Fibroblast of mammary gland (primary cell): ENCODE data around the gene HINT2.

Source experiments
- DNase-seq: peaks from one replicate; pipeline ENCODE4 v3.0.0-alpha.2; 2010; ENCODE audit warnings: low read depth
- H3K4me3 ChIP-seq: 2 replicates; pipeline ENCODE4 v1.5.1; 2011; ENCODE audit warnings: low read depth, mild to moderate bottlenecking, low read length, moderate library complexity; ENCODE audit not compliant: control insufficient read depth
- TF ChIP-seq, protein P1 (sequence below): conservative IDR thresholded peaks from 2 replicates; pipeline ENCODE4 v1.5.1; 2011; ENCODE audit warnings: low read depth, low read length, inconsistent platforms; ENCODE audit not compliant: control insufficient read depth, insufficient read depth

HINT2 gene

DNA sequence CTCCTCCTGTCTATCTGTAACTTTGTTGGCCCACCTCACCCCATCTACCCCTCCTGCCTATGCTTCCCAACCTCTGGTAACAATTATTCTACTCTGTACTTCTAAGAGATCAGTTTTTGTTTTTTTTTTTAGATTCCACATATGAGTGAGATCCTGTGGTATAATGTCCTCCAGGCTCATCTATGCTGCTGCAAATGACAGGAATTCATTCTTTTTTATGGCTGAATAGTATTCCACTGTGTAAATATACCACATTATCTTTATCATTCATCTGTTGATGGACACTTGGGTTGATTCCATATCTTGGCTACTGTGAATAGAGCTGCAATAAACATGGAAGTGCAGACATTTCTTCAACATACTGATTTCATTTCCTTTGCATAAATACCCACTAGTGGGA, 31.4 kb downstream of the HINT2 start:
- DNase-seq: no peak
- H3K4me3 ChIP-seq: no peak overlapping the region
- TF ChIP-seq, protein P1, sequence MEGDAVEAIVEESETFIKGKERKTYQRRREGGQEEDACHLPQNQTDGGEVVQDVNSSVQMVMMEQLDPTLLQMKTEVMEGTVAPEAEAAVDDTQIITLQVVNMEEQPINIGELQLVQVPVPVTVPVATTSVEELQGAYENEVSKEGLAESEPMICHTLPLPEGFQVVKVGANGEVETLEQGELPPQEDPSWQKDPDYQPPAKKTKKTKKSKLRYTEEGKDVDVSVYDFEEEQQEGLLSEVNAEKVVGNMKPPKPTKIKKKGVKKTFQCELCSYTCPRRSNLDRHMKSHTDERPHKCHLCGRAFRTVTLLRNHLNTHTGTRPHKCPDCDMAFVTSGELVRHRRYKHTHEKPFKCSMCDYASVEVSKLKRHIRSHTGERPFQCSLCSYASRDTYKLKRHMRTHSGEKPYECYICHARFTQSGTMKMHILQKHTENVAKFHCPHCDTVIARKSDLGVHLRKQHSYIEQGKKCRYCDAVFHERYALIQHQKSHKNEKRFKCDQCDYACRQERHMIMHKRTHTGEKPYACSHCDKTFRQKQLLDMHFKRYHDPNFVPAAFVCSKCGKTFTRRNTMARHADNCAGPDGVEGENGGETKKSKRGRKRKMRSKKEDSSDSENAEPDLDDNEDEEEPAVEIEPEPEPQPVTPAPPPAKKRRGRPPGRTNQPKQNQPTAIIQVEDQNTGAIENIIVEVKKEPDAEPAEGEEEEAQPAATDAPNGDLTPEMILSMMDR: no peak

DNA sequence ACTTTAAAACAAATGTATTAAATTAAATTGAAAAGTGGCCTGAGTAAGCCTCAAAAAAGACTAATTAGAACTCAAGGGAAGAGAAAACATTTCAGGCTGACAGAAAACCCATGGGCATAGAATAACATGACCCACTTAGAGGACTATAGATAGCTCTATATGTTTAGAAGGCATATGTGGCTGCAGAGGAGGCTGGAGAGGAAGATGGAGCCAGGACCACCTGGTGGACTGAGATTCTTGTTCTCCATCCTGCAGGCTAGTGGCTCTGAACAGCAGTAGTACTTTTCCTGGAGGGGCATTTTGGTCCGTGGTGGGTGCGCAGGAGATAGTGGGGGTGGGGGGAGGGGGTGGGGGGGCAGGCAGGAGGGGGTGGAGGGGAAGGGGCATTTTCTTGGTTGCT, 33.8 kb downstream of the HINT2 start:
- H3K4me3 ChIP-seq: no peak overlapping the region
- no peak for DNase-seq
- TF ChIP-seq, protein P1: no peak

DNA sequence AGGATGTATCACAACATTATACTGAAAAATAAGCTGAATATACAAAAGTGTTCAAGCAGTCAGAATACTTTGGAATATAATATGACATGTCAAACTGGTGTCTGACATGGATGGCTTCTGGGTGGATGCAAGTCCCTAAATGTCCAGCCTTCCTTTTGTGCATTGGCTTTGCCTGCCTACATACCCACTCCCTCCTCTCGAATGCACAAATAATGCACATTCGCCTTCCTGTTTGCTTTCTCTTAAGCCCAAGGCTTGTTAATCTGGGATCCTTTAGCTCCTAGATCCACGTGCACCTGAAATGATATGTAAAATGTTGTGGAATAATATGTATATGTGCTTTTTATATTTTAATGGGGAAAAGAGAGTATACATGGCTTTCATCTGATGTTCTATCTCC, 36.3 kb downstream of the HINT2 start:
- TF ChIP-seq, protein P1: no peak
- no peak overlapping the region for H3K4me3 ChIP-seq
- no peak for DNase-seq

DNA sequence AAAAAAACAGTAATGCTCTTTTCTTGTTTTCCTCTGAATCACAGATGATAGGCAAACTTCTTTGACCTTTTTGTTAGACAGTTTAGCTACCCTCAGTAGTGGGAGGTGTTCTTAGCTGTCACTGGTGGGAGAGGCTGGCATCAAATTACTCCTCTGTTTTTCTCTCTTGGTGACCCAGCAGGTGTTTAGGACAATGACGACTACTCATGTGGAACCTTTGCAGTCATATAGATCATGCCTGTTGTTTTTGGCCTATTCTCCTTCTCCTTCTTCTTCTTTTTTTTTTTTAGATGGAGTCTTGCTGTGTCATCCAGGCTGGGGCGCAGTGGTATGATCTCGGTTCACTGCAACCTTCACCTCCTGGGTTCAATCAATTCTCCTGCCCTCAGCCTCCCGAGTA, 38.8 kb downstream of the HINT2 start:
- DNase-seq: no peak
- TF ChIP-seq, protein P1: no peak
- H3K4me3 ChIP-seq: no peak overlapping the region

DNA sequence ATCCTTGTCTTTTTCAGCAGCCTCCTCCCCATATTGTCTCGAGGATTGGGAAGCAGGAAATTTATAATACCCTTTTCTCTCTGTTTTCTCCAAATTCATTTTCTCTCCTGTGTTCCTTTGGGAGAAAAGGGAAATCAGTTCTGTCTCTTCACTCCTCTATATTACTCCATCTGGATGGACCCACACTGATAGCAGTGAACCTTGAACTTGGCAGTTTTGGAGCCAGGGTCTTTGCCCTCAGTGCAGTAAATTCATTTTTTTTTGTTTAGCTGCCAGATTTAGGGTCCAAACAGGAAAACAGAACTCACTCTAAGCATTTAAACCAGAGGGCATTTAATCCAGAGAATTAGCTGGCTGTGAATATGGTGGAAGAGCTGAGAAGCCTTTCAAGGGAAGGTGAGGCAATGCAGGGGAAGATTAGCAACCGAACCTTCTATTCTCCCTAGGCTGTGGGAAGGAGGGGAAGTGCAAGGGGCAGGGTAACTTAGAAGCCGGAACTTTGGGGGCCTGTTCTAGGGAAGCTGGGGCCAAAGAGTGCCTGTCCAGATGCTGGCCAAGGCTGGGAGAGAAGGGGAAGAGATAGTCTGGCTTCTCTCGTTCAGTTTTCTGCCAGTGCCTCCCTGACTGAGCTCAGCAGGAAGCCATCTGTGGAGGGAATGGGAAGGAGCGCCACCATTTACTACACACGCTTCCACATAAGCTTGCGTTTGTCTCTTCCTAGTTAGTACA, 39.8 kb downstream of the HINT2 start:
- DNase-seq: no peak
- H3K4me3 ChIP-seq: no peak overlapping the region
- TF ChIP-seq, protein P1: no peak

DNA sequence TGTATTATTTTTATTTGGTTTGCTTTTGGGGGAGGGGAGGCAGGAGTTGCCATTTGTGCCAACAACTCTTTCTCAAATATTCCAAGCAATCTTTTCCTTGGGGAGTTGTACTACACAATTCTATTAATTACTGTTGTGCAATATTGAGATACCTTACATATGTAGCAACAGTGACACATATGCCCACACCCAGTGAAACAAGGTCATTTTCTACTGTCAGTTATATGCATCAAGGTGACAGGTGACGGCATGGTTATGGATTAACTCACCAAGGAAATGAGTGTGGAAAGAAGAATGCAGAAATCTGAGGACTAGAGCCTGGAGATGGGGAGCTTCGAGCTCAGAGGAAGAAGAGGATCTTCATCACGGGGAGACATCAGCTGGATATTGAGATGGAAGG, 42.9 kb downstream of the HINT2 start:
- TF ChIP-seq, protein P1: no peak
- no peak overlapping the region for H3K4me3 ChIP-seq
- DNase-seq: no peak
